ENCODE measurements around the gene ITGB7. TPM values are rescaled to one million over a fixed set of nuclear protein-coding genes. Genes with fewer than 3 reads are reported as not detected.

Gene ITGB7
- total RNA-seq, 6 experiments from 2014 or later, result 2.9 to 8.0 (median 3.9) TPM

- no peak overlapping the region for H3K4me3 ChIP-seq
- no peak for TF ChIP-seq CTCF (IDR thresholded peaks at IDR 0.05)
- no peak for TF ChIP-seq POLR2A (IDR thresholded peaks at IDR 0.05)
- intact Hi-C loops (cut with DNase I), result loop anchor here (5.0 to 10.0 kb wide), 4 partner anchors 33 to 130 kb away; no protein-coding TSS in a partner anchor
- 80% methylated on average over 1 of the region's 1 CpG for WGBS (ENCODE audit: insufficient coverage, low coverage, low lambda C conversion rate, missing lambda C conversion rate)
- DNase-seq (no peak), ATAC-seq (no peak)
- peaks cover 0 to 19% (median 4%) of the 10 kb centered on the region in 4 donors for H3K4me1 ChIP-seq
- H3K9me3 ChIP-seq, result no peaks in the 10 kb centered on the region
- no peak overlapping the region for H3K27ac ChIP-seq
- H3K27me3 ChIP-seq, result no peaks in the 10 kb centered on the region
- peaks cover 0 to 3% (median 0%) of the 10 kb centered on the region in 4 donors for H3K36me3 ChIP-seq
Measured at GRCh38 chr12:53194973-53195372, 12.1 kb downstream of the ITGB7 start.

GRCh38 chr12:53193985-53194716, 12.9 kb downstream of the ITGB7 start:
- intact Hi-C loops (cut with DNase I), result loop anchor here (5.0 to 10.0 kb wide), 2 partner anchors 127 to 129 kb away; no protein-coding TSS in a partner anchor
- Histone ChIP-seq H3K27me3 (no peaks in the 10 kb centered on the region), H3K4me1 (peaks cover 0 to 19% (median 4%) of the 10 kb centered on the region in 4 donors), H3K9me3 (no peaks in the 10 kb centered on the region), H3K36me3 (peaks cover 0 to 3% (median 0%) of the 10 kb centered on the region in 4 donors), H3K27ac (no peak overlapping the region), H3K4me3 (no peak overlapping the region)
- DNase-seq (no peak), ATAC-seq (no peak)
- 72% methylated on average over 6 of the region's 11 CpGs for WGBS (ENCODE audit: insufficient coverage, low coverage, low lambda C conversion rate, missing lambda C conversion rate)
- TF ChIP-seq CTCF (IDR thresholded peaks at IDR 0.05), result no peak
- no peak for TF ChIP-seq POLR2A (IDR thresholded peaks at IDR 0.05)

GRCh38 chr12:53193040-53193439, 14.0 kb downstream of the ITGB7 start:
- H3K27ac ChIP-seq, result no peak overlapping the region
- H3K36me3 ChIP-seq, result peaks cover 0 to 5% (median 0%) of the 10 kb centered on the region in 4 donors
- no peak for TF ChIP-seq POLR2A (IDR thresholded peaks at IDR 0.05)
- H3K9me3 ChIP-seq, result no peaks in the 10 kb centered on the region
- peaks cover 0 to 17% (median 4%) of the 10 kb centered on the region in 4 donors for H3K4me1 ChIP-seq
- no peak for DNase-seq
- whole genome bisulfite sequencing (ENCODE audit: insufficient coverage, low coverage, low lambda C conversion rate, missing lambda C conversion rate), result 57% methylated on average over 3 of the region's 9 CpGs
- ATAC-seq, result no peak
- no peaks in the 10 kb centered on the region for H3K27me3 ChIP-seq
- H3K4me3 ChIP-seq, result no peak overlapping the region
- intact Hi-C loops (cut with DNase I), result loop anchor here (5.0 to 10.0 kb wide), 2 partner anchors 126 to 128 kb away; no protein-coding TSS in a partner anchor

DNA sequence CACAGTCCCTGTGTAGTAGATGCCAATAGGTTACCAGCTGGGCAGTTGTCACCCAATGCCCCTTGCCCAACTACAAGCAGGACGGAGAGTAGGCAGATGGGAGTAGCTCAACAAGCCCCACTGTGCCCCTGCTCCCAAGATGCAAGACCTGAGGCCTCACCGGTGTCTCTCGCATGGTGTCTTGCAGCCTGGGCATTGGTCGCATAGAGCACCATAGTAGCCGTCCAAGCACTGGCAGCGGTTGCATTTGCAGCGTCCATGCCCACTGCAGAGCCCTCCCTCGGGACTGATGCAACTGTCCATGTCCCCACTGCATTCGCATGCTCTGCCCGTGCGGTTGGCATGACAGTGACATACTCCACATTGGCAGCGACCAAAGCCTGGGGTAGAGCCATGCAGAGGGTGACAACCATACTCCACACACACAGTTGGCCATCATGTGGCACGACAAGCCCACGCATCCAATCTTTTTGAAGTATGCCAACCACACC, 14.5 kb downstream of the ITGB7 start:
- peaks cover 0 to 14% (median 4%) of the 10 kb centered on the region in 4 donors for H3K4me1 ChIP-seq
- H3K4me3 ChIP-seq, result no peak overlapping the region
- no peak overlapping the region for H3K27ac ChIP-seq
- ATAC-seq (no peak), DNase-seq (no peak)
- H3K9me3 ChIP-seq, result no peaks in the 10 kb centered on the region
- peaks cover 0 to 10% (median 2%) of the 10 kb centered on the region in 4 donors for H3K36me3 ChIP-seq
- TF ChIP-seq CTCF (IDR thresholded peaks at IDR 0.05) (no peak), POLR2A (IDR thresholded peaks at IDR 0.05) (no peak)
- no peaks in the 10 kb centered on the region for H3K27me3 ChIP-seq
- no CpG with 5 or more reads among the region's 14 CpGs for WGBS (ENCODE audit: insufficient coverage, low coverage, low lambda C conversion rate, missing lambda C conversion rate)
- intact Hi-C loops (cut with DNase I), result loop anchor here (5.0 to 10.0 kb wide), 2 partner anchors 125 to 128 kb away; no protein-coding TSS in a partner anchor

Measured in right lobe of liver (tissue), 6 donors.